Tibial artery (tissue), 4 donors: ENCODE data around the gene AKIRIN2.
A peak's percentile ranks its signal among the peaks of the same experiment; 100 is the strongest.

Source experiments
- DNase-seq, 2 donors: peaks; one replicate each; pipeline ENCODE4 v3.0.0-alpha.2; 2019
- H3K27ac ChIP-seq, 2 donors: fragments of 200-600 bp; sonication (generic) in 1 of 2; 1 replicate in 1 of 2; 2 replicates in 1 of 2; pipeline ENCODE4 v1.5.1; 2018 to 2019; ENCODE audit warnings: mild to moderate bottlenecking in 1 of 2
- H3K27me3 ChIP-seq, 2 donors: fragments of 200-600 bp; sonication (generic) in 1 of 2; one replicate each; pipeline versions ENCODE4 v1.5.1 to v1.6.0; 2016 to 2019
- H3K36me3 ChIP-seq, 3 donors: fragments of 200-600 bp; sonication (generic) in 2 of 3; one replicate each; pipeline ENCODE4 v1.5.1; 2016 to 2019; ENCODE audit warnings: mild to moderate bottlenecking in 2 of 3
- H3K4me1 ChIP-seq, 4 donors: fragments of 200-600 bp; sonication (generic) in 2 of 4; 1 replicate in 3 of 4; 2 replicates in 1 of 4; pipeline ENCODE4 v1.5.1; 2016 to 2019
- H3K4me3 ChIP-seq, 2 donors: fragments of 200-600 bp; sonication (generic) in 1 of 2; 1 replicate in 1 of 2; 2 replicates in 1 of 2; pipeline ENCODE4 v1.5.1; 2018 to 2019; ENCODE audit warnings: mild to moderate bottlenecking in 2 of 2
- H3K9me3 ChIP-seq, 3 donors: fragments of 200-600 bp; sonication (generic) in 1 of 3; one replicate each; pipeline ENCODE4 v1.5.1; 2016 to 2019
- intact Hi-C: fragments of 100-400 bp; cut with DNase I; formaldehyde crosslinking; loops from one replicate; pipeline ENCODE4 v1.15.0; 2023; ENCODE audit warnings: low total_unique reads
- TF ChIP-seq, protein P1 (sequence below), 2 experiments: fragments of 200-600 bp in 1 of 2; fragments of 450-650 bp in 1 of 2; IDR thresholded peaks; one replicate each; pipeline ENCODE4 v1.5.1; 2017 to 2019; ENCODE audit warnings: antibody characterized with exemption in 2 of 2, mild to moderate bottlenecking in 1 of 2, moderate library complexity in 1 of 2

Gene AKIRIN2

GRCh38 chr6:87741001-87741650, 39.1 kb upstream of the AKIRIN2 start:
- no peak for DNase-seq
- no peak overlapping the region for H3K27ac ChIP-seq
- H3K4me3 ChIP-seq = no peak overlapping the region
- intact Hi-C loops = no loop called here
- no peaks in the 10 kb centered on the region for H3K4me1 ChIP-seq
- H3K36me3 ChIP-seq = no peaks in the 10 kb centered on the region
- no peaks in the 10 kb centered on the region for H3K27me3 ChIP-seq
- no peaks in the 10 kb centered on the region for H3K9me3 ChIP-seq
- TF ChIP-seq, protein P1, sequence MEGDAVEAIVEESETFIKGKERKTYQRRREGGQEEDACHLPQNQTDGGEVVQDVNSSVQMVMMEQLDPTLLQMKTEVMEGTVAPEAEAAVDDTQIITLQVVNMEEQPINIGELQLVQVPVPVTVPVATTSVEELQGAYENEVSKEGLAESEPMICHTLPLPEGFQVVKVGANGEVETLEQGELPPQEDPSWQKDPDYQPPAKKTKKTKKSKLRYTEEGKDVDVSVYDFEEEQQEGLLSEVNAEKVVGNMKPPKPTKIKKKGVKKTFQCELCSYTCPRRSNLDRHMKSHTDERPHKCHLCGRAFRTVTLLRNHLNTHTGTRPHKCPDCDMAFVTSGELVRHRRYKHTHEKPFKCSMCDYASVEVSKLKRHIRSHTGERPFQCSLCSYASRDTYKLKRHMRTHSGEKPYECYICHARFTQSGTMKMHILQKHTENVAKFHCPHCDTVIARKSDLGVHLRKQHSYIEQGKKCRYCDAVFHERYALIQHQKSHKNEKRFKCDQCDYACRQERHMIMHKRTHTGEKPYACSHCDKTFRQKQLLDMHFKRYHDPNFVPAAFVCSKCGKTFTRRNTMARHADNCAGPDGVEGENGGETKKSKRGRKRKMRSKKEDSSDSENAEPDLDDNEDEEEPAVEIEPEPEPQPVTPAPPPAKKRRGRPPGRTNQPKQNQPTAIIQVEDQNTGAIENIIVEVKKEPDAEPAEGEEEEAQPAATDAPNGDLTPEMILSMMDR (IDR thresholded peaks at IDR 0.05) = no peak

DNA sequence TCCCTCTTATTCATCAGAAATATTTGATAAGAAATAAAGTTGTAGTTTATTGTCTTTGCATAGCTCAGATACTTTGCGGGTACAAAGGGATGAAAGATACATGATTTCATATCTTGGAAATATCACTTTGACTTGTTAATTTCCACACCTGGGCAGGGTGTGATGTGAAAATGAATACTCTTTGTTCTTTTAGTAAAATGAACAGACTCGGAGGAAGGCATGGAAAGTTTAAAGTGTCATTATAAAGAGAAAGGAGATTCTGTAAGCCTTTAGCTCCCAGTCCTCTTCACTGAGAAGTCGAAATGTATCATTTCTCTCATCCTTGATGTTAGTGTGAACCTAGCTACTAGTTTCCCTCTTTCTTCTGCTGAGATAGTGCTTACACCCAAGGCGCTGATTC, 36.7 kb upstream of the AKIRIN2 start:
- Histone ChIP-seq H3K36me3 (no peaks in the 10 kb centered on the region), H3K27ac (no peak overlapping the region), H3K9me3 (no peaks in the 10 kb centered on the region), H3K27me3 (no peaks in the 10 kb centered on the region), H3K4me3 (no peak overlapping the region), H3K4me1 (no peaks in the 10 kb centered on the region)
- no peak for DNase-seq
- intact Hi-C loops = no loop called here
- TF ChIP-seq, protein P1 (IDR thresholded peaks at IDR 0.05) = no peak

- Histone ChIP-seq H3K4me1 (no peaks in the 10 kb centered on the region), H3K4me3 (no peak overlapping the region), H3K36me3 (no peaks in the 10 kb centered on the region), H3K9me3 (no peaks in the 10 kb centered on the region), H3K27me3 (no peaks in the 10 kb centered on the region), H3K27ac (no peak overlapping the region)
- intact Hi-C loops = no loop called here
- DNase-seq = no peak
- TF ChIP-seq, protein P1 (IDR thresholded peaks at IDR 0.05) = no peak
Observed at GRCh38 chr6:87738000-87738399, 36.0 kb upstream of the AKIRIN2 start.

- peaks cover 0 to 8% (median 2%) of the 10 kb centered on the region in 4 donors for H3K4me1 ChIP-seq
- H3K27me3 ChIP-seq = no peaks in the 10 kb centered on the region
- H3K4me3 ChIP-seq = no peak overlapping the region
- no peak for DNase-seq
- no peaks in the 10 kb centered on the region for H3K9me3 ChIP-seq
- no peaks in the 10 kb centered on the region for H3K36me3 ChIP-seq
- intact Hi-C loops = no loop called here
- TF ChIP-seq, protein P1 (IDR thresholded peaks at IDR 0.05) = no peak
- no peak overlapping the region for H3K27ac ChIP-seq
Observed at GRCh38 chr6:87736809-87737540, 34.9 kb upstream of the AKIRIN2 start.

DNA sequence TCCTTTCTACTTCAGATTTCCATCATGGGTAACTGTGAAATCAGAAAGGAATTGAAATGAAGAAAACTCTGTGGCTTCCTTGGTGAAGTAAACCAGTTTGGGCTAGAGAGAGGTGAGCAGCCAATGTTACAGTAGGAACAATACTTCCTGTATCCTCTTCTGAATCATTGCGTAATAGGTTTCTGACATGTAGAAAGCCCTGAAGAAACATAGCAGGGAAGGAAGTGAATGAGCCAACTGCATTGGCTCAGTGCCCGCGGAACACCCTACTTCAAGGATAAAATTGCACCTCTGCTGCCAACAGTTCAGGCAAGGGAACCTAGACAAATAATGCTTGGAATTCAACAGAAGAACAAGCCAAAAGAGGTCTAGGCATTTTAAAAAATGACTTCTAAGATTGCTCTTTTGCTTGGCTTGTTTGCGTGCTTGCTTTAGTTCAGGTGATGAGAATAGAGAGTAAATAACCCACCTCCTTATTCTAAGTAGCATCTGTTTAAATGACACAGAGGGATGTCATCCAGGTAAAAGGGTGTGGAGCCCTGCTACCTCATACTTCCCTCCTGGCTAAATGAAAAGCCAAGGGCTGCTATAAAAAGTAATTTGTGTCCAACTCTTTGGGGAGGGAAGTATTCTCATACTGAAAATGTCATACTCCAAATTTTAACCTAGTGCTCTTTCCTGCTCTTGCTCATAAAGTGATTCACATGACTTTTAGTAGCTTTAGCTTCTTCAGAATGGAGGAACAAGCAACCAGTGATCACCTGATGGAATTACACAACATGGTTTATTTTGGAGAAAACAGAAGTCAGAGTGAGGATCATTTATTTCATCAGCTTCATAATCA, 30.0 kb upstream of the AKIRIN2 start:
- TF ChIP-seq, protein P1 (IDR thresholded peaks at IDR 0.05) = no peak
- H3K4me3 ChIP-seq = no peak overlapping the region
- H3K27ac ChIP-seq = peak overlapping the region; percentile 20 to 46
- no peaks in the 10 kb centered on the region for H3K27me3 ChIP-seq
- H3K4me1 ChIP-seq = peaks cover 0 to 14% (median 6%) of the 10 kb centered on the region in 4 donors
- intact Hi-C loops = no loop called here
- H3K36me3 ChIP-seq = no peaks in the 10 kb centered on the region
- H3K9me3 ChIP-seq = no peaks in the 10 kb centered on the region
- peak; percentile 92 to 94 for DNase-seq
